GM19193 (cell line): ENCODE results near the gene NR5A2.

Experiments used
- POLR2A ChIP-seq: IDR thresholded peaks from 4 replicates; pipeline ENCODE4 v1.6.1; 2011; ENCODE audit not compliant: insufficient read depth, insufficient read length; ENCODE audit errors: extremely low read depth

NR5A2 gene

GRCh38 chr1:200153277-200154055 lies 126.0 kb downstream of the NR5A2 start:
- TF ChIP-seq POLR2A: no peak

- no peak for TF ChIP-seq POLR2A
These were observed 126.7 kb downstream of the NR5A2 start for GRCh38 chr1:200154069-200154767.

- TF ChIP-seq POLR2A: no peak
These were observed 130.2 kb downstream of the NR5A2 start for GRCh38 chr1:200157715-200158114.

GRCh38 chr1:200161801-200162200 lies 134.3 kb downstream of the NR5A2 start:
- TF ChIP-seq POLR2A: no peak

- no peak for TF ChIP-seq POLR2A
These were observed 134.7 kb downstream of the NR5A2 start for GRCh38 chr1:200162258-200162657.

GRCh38 chr1:200162877-200163276 lies 135.4 kb downstream of the NR5A2 start:
- TF ChIP-seq POLR2A: no peak

- no peak for TF ChIP-seq POLR2A
These were observed 136.4 kb downstream of the NR5A2 start for GRCh38 chr1:200163911-200164310.

- TF ChIP-seq POLR2A: no peak
These were observed 138.1 kb downstream of the NR5A2 start for GRCh38 chr1:200165493-200166220.

GRCh38 chr1:200166411-200166810 lies 138.9 kb downstream of the NR5A2 start:
- no peak for TF ChIP-seq POLR2A

- no peak for TF ChIP-seq POLR2A
These were observed 141.4 kb downstream of the NR5A2 start for GRCh38 chr1:200168926-200169325.

- TF ChIP-seq POLR2A: no peak
These were observed 144.8 kb downstream of the NR5A2 start for GRCh38 chr1:200172311-200172710.

GRCh38 chr1:200173097-200173618 lies 145.6 kb downstream of the NR5A2 start:
- TF ChIP-seq POLR2A: no peak

GRCh38 chr1:200174525-200175295 lies 147.2 kb downstream of the NR5A2 start:
- no peak for TF ChIP-seq POLR2A

GRCh38 chr1:200176181-200176580 lies 148.7 kb downstream of the NR5A2 start:
- no peak for TF ChIP-seq POLR2A

GRCh38 chr1:200176798-200177197 lies 149.3 kb downstream of the NR5A2 start:
- no peak for TF ChIP-seq POLR2A

- no peak for TF ChIP-seq POLR2A
These were observed 150.8 kb downstream of the NR5A2 start for GRCh38 chr1:200178340-200178739.
